LNCaP clone FGC (cell line): ENCODE data around the gene SLC49A4.
"Not testable (repeated sequence)": the region's sequence is repeated elsewhere in the genome, so short reads cannot be mapped to it uniquely, and the experiment has no call there.

Source experiments
- DNase-seq: peaks from one replicate; pipeline ENCODE4 v3.0.0-alpha.2; 2011; ENCODE audit warnings: low read depth
- H3K4me3 ChIP-seq: 2 replicates; pipeline ENCODE4 v1.5.1; 2011; ENCODE audit warnings: mild to moderate bottlenecking, low read depth, low read length, control low read depth
- TF ChIP-seq, protein P1 (sequence below): IDR thresholded peaks from 2 replicates; pipeline ENCODE4 v1.5.1; 2012; ENCODE audit warnings: mild to moderate bottlenecking; ENCODE audit not compliant: control insufficient read depth, insufficient read depth; ENCODE audit errors: extremely low read depth

Gene SLC49A4, protein sequence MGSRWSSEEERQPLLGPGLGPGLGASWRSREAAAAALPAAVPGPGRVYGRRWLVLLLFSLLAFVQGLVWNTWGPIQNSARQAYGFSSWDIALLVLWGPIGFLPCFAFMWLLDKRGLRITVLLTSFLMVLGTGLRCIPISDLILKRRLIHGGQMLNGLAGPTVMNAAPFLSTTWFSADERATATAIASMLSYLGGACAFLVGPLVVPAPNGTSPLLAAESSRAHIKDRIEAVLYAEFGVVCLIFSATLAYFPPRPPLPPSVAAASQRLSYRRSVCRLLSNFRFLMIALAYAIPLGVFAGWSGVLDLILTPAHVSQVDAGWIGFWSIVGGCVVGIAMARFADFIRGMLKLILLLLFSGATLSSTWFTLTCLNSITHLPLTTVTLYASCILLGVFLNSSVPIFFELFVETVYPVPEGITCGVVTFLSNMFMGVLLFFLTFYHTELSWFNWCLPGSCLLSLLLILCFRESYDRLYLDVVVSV

DNA sequence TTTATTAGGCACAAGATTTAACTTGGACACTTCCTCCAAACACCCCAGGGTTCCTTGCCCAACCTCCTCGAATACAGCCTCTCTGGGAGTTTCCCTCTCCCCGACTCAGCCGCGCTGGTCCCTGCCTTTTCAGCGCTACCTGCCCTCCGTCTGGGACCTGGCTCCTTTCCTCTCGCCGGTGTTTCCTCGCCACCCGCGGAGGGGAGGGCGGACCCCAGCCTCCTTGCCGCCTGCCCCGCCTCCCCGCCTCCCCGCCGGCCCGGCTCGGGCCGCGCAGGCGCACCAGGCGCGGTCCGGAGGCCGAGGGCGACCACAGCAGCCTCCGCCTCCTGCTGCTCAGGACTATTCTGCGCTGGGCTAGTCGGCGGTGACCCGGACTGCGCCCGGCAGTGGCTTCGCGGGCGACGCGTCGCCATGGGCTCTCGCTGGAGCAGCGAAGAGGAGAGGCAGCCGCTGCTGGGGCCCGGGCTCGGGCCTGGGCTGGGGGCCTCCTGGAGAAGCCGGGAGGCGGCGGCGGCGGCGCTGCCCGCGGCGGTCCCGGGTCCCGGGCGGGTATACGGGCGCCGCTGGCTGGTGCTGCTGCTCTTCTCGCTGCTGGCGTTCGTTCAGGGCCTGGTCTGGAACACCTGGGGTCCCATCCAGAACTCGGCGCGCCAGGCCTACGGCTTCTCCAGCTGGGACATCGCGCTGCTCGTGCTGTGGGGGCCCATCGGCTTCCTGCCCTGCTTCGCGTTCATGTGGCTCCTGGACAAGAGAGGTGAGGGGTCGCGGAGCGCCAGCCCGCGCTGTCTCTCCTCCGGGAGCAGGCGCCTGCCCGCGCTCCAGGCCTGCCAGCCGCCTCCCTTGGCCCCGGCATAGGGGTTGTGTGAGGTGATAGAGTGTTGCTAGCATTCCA is at the start of gene SLC49A4:
SLC49A4 (plus strand) TSS at position 291 of the 895 bp plus-strand sequence; CDS start at position 415, 124 bp downstream.
- TF ChIP-seq, protein P1, sequence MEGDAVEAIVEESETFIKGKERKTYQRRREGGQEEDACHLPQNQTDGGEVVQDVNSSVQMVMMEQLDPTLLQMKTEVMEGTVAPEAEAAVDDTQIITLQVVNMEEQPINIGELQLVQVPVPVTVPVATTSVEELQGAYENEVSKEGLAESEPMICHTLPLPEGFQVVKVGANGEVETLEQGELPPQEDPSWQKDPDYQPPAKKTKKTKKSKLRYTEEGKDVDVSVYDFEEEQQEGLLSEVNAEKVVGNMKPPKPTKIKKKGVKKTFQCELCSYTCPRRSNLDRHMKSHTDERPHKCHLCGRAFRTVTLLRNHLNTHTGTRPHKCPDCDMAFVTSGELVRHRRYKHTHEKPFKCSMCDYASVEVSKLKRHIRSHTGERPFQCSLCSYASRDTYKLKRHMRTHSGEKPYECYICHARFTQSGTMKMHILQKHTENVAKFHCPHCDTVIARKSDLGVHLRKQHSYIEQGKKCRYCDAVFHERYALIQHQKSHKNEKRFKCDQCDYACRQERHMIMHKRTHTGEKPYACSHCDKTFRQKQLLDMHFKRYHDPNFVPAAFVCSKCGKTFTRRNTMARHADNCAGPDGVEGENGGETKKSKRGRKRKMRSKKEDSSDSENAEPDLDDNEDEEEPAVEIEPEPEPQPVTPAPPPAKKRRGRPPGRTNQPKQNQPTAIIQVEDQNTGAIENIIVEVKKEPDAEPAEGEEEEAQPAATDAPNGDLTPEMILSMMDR: no peak
- DNase-seq: peak; percentile 40
- peak within 1 kb of the TSS; percentile 79 for H3K4me3 ChIP-seq

DNA sequence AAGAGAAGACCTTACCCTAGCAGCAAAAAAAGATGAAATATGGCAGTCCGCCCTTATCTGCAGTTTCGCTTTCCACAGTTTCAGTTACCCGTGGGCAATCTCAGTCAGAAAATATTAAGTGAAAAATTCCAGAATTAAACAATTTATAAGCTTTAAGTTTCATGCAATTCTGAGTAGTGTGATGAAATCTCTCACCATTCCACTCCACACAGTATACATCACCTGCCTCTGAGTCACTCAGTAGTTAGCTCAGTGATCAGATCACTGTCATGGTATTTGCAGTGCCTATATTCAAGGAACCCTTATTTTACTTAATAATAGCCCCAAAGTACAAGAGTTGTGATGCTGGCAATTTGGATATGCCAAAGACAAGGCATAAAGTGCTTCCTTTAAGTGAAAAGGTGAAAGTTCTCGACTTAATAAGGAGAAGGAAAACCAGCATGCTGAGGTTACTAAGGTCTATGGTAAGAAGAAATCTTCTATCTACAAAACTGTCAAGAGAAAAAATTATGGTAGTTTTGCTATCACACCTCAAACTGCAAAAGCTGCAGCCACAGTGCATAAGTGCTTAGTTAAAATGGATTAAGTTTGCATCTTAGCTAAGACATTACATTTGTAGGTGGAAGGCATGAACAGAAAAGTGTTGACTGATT is 49.4 kb upstream of the SLC49A4 start:
- TF ChIP-seq, protein P1: no peak
- no peak for DNase-seq
- H3K4me3 ChIP-seq: no peak overlapping the region

DNA sequence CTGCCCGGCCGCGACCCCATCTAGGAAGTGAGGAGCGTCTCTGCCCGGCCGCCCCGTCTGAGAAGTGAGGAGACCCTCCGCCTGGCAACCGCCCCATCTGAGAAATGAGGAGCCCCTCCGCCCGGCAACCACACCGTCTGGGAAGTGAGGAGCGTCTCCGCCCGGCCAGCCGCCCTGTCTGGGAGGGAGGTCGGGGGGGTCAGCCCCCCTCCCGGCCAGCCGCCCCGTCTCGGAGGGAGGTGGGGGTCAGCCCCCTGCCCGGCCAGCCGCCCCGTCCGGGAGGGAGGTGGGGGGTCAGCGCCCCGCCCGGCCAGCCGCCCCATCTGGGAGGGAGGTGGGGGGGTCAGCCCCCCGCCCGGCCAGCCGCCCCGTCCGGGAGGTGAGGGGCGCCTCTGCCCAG is 47.6 kb upstream of the SLC49A4 start:
- not testable (repeated sequence) for H3K4me3 ChIP-seq, DNase-seq

DNA sequence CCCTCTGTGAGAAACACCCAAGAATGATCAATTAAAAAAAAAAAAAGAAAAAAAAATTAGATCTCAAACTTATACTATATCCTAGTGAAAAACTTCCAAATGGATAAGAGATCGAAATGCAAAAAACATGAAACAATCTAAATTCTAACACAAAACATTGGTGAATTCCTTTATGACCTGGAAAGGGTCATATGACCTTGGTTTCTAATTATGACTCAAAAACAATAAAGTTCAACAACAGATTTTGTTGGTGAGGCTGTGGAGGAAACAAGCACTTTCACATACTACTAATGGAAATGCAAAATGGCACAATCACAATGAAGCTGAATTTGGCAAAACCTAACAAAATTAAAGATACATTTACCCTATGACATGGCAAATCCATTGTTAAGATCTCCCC is 46.5 kb upstream of the SLC49A4 start:
- DNase-seq: no peak
- no peak overlapping the region for H3K4me3 ChIP-seq
- TF ChIP-seq, protein P1: no peak

DNA sequence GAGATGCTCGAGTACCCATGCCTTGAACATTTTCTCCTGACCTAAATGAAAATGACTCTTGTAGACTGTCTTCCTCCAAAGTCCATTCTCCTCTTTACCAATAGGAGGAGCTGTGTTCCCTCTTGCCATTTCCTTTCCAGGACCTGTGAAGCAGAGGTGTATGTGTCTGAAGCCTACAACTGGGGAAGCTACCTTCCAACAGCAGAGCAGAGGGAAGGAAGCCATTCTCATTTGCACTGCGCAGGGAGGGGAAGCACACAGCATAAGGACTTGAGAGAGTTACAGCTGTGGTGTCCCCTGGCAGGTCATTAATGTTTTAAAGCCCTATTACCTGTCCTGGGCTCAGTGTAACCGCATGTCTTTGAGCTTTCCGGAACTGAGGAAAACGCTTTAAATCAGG is 39.9 kb upstream of the SLC49A4 start:
- no peak for DNase-seq
- H3K4me3 ChIP-seq: no peak overlapping the region

DNA sequence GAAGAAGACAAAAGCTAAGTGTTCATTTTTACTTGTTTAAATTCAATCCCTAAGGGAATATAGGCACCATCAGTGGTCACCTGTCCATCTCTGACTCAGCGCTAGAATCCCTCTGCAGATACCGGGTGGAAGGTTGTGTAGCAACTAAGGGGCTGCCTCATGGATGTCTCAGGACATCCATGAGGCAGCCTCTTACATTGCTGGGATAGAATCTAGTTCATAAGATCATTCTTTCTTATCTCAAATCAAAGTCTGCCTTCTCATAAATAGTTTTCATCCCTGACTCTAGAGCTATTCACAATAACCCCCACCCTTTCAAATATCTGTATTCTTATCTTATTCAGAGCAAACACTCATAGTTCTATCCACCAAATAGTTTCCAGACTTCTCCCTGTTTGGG is 39.4 kb upstream of the SLC49A4 start:
- no peak overlapping the region for H3K4me3 ChIP-seq
- TF ChIP-seq, protein P1: no peak
- no peak for DNase-seq

More for the DNA sequence above, 39.9 kb upstream of the SLC49A4 start:
- TF ChIP-seq, protein P1: peak; percentile 69

DNA sequence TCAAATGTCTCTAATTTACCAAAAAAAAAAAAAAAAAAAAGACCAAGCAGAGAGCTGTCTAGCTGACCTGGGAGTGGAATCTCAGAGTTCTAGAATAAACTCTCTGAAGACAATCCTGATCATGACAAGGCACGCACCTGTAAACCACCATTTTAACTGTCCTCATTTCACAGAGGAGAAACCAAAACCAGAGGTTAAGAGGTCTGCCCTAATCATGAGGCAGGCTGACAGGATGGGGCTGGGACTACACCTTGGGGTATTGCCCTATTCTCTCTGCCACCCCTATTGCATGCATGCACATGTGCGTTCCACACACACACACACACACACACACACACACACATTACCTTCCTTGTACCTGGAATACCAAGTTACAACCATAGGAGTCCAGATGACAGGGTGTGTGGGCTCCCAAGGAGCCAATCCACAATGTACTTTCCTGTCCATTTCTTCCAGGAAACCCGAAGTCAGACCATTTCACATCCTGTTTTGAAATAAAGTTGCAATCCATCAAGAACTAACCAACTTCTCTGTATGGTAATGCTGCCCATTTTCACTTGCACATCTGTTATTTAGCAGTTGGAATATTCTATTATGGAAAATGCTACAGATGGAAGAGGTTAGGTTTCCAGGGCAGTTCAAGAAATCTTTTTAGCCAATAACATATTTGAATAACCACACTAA is 35.9 kb upstream of the SLC49A4 start:
- no peak overlapping the region for H3K4me3 ChIP-seq
- TF ChIP-seq, protein P1: no peak
- DNase-seq: no peak
